HCT116 (cell line): Measurements from ENCODE around the gene NAA40. TPM values are rescaled to one million over a fixed set of nuclear protein-coding genes. Genes with fewer than 3 reads are reported as not detected.

ENCODE experiments used
- total RNA-seq: library from RNA; stranded (reverse); gene quantifications from one replicate; pipeline ENCODE4 v1.2.1, GENCODE V29; 2021; ENCODE audit not compliant: unreplicated experiment

Gene NAA40
- total RNA-seq, 1 experiment from 2014 or later: 25.3 TPM

Other genes with a start within 250 kb of the NAA40 start
- 14.7 TPM for gene ZFTA, start 170.2 kb upstream of the NAA40 start, total RNA-seq
- 50.9 TPM for gene SPINDOC, start 125.5 kb upstream of the NAA40 start, total RNA-seq
- 39.8 TPM for gene MARK2, start 99.9 kb upstream of the NAA40 start, total RNA-seq
- 10.8 TPM for gene RCOR2, start 21.8 kb upstream of the NAA40 start, total RNA-seq
- gene COX8A, start 35.6 kb downstream of the NAA40 start, total RNA-seq: 536 TPM
- 87.0 TPM for gene OTUB1, start 47.4 kb downstream of the NAA40 start, total RNA-seq
- gene FLRT1, start 96.9 kb downstream of the NAA40 start, total RNA-seq: 0.15 TPM
- 61.1 TPM for gene MACROD1, start 227.1 kb downstream of the NAA40 start, total RNA-seq
- 336 TPM for gene STIP1, start 247.2 kb downstream of the NAA40 start, total RNA-seq